HG02852 (cell line): Measurements from ENCODE around the gene NFATC3.

ENCODE experiments used
- ATAC-seq: cut with Tn5 transposase; IDR thresholded peaks from one replicate; pipeline ENCODE4 v1.9.1; 2021; ENCODE audit warnings: mild to moderate bottlenecking, moderate library complexity; ENCODE audit not compliant: unreplicated experiment

Gene NFATC3

DNA sequence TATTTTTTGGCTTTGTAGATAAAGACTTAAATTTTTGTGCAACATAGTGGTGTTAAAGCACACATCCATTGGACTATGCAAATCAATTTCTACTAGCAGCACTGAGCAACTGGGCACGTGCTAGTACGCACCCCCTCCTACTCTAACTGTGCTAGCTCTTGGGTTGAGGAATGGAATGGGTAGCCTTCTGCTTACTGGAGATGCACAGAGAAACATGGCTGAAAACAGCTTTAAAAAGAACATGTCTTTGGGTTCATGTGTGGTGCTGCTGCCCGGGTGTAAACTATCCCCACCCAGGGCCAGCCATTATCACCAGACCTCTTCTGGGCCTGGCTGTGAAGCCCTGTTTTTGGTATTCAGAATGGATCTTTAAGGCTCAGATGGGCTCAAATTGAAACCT is 143.5 kb downstream of the NFATC3 start:
- no peak for ATAC-seq

DNA sequence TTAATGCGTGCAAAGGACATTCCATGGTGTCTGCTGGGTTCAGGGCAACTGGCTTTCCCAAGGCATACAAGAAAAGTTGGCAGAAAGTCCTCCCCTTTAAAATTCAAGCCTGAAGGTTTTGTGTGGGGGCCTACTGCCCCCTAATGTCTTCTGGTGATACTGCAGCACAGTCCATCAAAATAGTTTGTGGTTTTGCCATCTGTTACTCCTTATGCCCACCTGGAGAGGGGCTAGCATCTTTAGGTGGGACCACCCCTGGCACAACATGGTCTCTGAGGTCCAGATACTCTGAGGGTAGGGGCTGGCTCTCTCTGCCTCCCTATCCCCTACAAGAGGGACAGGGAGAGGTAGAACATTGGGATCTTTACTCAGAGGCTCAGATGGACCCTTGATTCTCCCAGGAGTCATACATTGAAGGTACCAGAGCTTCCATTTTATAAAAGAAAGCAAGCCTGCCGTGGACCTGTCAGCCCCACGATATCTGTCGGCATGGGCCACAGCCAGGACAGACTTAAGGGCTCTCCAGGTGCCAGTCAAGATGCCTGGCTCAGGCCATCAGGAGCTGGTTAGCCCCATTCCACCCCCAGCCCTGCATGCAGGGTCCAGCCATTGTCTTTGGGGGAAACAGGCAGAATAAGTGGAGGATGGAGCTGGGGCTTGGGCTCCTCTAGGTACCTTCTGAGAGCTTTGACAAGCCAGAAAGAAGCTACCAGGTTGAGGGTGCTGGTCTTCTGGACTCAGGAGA is 144.4 kb downstream of the NFATC3 start:
- no peak for ATAC-seq

DNA sequence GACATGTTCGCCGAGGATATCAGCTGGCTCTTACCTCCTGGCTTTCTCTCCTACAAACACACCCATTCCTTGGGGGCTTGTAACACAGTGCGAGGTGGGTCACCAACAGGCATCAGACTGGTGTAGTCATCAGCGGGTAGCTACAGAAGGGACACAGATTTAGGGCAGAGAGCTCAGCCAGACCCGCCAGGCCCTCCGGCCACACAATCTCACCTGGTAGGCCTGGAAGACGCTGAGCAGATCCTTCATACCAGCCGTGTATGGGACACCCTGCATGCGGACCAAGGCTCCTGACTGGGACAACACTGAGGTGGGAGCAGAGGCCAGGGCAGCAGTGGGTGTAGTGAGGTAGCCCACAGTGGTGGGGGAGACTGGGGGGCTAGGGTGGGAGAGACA is 145.0 kb downstream of the NFATC3 start:
- no peak for ATAC-seq

DNA sequence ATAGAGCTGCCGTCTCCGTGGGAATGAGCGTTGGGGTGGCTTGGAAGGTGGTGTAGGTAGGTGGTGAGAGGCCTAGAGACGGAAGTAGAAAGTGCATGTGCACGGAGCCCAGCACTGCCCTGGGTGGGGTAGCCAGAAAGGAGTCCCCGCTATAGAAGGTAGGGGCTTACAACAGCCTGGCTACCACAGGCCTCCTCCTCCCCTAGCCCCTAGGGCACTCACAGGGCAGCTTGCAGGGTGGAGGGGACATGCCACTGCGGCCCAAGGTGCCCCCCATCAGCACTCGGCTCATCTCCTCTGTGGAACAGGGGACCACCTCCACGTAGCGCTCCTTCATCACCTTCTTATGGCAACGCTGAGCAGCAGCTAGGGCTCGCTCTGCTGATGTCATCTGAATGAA is 145.8 kb downstream of the NFATC3 start:
- ATAC-seq, result no peak

DNA sequence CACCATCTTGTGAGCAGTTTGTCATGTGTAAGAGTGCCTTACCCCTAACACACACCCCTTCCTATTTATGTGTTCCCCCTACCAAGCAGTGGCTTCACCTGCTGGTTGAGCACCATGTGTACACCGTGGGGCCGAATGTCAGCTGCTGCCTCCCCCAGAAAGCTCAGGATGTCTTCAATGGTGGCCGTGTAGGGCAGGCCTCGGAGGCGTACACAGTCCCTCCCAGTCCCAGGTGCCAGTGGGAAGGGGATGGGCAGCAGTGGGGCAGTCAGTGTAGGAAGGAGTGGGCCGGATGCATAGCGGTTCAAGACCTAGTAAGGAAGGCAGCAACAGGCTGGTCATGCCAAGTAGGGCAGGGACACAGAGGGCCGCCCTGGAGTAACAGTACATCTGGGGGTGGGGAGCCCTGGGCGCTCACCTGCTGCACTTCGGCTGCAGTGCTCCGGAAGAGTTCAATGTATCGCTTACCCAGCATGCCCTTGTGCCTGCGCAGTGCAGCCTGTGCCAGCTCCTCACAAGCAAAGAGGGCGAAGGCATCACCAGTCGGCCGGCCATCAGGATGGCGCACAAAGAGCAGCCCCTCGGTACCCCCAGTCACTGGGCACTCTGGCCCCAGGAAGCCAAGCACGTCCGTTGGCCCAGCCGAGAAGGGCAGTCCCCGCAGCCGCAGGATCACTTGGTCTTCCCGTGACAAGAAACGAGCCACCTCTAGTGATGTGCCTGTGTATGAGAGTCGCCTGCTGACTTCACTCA is 146.4 kb downstream of the NFATC3 start:
- ATAC-seq, result no peak

DNA sequence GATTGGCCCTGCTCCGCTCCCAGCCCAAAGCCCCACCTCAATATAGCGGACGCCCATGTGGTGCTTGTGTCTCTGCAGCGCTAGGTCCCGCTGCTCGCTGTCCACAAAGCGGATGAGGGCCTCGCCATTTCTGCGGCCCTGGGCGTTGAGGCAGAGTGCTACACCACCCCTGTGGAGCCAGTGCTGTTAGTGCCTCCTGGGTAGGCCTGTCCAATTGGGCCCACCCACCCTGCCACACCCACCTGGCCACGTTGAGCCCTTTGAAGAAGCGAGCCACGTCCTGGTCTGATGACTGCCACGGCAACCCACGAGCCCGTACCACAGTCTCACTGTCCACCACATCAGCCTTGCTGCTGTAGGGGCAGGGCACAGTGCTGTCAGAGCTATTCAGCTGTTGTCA is 147.2 kb downstream of the NFATC3 start:
- ATAC-seq, result no peak

DNA sequence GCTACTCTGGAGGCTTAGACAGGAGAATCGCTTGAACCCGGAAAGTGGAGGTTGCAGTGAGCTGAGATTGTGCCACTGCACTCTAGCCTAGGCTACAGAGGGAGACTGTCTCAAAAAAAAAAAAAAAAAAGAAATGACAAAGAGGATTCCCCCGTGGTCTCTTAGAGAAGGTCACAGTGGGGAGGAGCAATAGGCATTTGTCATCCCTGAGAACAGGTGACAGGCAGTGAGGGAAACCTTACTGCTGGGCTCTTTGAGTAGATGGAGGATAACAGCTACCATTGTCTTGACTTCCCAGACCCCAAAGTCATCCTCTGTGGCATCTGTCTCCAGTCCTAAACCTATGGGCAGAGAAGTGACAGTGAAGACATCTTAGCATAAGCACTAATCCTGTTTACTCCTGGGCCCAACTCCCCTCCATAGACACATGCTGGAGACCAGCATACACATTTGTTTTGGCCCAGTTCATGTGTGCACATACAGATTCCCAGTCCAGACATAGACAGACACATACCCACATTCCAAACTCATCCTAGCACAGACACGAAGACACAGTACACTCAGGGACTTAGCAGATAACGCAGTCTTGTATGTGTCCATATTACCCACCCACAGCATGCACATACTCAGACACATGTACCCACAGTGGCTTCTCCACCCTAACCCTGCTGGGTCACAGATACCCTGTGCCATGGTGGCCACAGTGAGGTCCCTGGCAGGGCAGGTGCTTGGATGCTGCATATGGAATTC is 148.1 kb downstream of the NFATC3 start:
- no peak for ATAC-seq

DNA sequence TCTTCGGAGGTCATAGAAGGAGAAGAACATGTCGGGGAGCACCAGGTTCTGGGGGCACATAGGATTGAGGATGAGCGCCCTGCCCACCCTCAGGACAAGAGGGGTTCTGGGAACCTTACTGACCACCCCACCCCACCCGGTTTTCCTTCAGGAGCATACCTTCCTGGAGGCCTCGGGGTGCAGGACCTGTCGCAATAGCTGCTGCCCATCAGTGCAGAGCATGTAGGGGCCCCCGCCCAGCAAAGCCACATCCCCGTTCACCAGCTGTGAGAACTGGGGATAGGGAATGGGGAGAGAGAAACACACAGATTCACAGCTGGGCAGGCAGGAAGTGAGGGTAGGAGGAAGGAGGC is 148.6 kb downstream of the NFATC3 start:
- no peak for ATAC-seq

DNA sequence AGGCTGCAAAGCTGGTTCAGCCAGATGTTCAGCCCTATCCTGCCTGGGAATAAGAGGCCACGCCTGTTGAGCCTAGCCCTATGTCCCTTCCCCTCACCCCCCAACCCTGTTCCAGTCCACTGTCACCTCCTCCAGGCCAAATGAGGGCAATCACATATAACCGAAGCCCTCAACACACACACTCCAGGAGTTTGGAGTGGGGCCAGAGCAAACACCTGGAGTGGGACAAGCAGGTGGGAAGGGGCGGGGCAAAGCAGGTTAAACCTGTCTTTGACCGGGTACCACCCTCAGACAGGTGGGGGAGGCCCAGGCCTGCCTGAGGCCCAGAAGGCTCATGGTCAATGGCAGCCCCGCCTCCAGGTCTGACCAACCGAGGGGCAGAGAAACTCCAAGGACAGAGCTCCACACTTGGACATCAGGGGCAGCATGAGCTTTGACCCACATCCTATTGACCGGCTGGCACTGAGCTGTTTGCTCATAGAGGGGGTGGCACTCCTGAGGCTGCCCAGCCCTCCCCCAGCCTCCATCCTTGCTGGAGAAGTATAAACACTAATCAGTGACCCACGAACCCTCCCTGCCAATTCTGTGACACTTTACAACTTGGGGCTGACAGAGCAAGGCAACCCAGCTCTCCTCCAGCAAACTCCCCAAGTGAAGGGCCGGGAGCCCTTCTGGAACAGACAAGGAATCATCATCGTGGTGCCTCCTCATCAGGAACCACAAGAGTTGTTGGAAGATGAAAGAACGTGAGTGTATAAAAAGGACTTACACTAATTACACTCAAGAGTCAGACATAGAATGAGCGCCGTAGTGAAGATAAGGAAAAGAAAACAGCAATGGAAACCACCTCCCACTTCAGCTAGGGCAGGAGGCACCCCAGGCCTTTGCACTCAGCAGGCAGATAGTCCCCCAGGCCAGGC is 149.3 kb downstream of the NFATC3 start:
- no peak for ATAC-seq

DNA sequence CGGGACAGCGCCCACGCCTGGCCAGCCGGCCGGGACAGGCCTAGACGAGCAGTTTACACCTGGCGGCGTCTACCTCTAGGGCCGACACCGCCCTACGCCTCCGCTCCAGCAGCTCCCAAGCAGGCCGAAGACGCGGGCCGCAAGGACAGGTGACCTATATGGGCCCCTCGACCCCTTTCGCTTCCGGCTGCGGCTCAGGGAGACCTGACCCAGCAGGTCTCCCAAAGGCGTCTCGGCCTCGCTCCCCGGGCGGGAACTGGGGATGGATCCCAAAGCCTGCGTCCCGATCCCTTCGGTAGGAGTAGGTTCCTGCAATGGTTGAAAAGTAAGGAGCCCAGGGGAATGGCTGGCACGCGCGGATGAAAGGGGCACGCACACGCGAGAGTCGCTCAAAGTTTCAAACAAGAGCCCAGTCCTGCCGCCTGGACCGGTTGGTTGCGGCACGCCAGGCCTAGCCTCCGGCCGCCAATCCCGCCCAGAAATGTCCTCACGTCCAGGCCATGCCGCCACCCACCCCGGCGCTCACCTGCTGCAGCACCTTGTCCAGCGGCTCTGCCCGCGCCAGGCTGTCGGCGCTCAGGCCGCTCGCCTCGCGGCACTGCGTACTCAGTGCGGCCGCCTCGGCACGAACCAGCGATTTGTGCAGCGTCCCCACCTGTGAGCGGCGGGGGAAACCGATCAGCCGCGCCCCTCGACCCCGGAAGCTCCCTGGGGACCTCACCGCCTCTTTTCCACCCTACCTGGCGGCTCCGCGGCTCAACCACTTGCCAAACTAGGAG is 150.1 kb downstream of the NFATC3 start:
- ATAC-seq, result no peak

DNA sequence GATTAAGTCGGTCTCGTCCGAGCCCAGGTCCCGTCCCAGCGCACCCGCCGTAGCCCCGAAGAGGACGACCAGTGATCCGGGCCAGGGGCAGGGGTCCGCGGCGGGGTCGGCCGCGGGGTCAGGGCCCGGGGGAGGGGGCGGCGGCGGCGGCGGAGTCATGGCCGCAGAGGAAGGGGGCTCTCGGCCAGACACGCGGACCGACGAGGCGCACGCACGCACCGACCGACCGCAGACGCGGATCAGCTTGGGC is 150.6 kb downstream of the NFATC3 start, which contains the start of gene ESRP2:
Gene ESRP2 (minus strand): TSS at position 241 of the 250 bp plus-strand sequence. CDS start 82 bp downstream, at position 159.
- no peak for ATAC-seq

DNA sequence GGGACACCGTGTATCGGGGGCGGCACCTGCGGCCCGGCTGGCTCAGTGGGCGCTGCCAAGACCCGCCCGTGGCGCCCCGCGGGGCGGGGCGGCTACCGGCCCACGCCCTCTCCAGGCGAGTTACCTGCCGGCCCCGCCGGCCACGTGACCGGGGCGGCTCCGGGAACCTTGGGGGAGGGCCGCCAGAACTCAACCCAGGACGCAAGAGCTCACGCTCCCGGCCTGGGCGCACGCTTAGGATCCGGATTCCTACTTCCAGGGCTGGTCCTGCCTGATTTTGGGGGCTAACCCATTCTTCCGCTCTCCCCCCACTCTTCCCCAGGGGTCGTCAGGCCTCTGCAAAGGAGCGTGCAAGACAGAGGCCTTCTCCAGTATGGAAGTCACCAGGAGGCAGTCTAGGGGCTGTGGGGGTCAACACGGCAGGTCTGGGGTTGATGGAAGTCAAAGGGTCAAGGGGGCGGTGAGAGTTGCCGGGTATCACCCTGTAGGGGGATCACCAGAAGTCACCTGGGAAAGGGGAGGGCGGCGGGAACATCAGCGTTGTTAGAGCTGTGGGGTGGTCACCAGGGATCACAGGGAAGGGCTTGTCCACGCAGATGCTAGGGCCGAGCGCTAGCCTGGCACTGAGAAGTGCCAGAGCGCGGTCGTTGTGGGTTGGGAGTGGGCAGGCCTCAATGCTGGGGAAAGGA is 151.1 kb downstream of the NFATC3 start:
- no peak for ATAC-seq

DNA sequence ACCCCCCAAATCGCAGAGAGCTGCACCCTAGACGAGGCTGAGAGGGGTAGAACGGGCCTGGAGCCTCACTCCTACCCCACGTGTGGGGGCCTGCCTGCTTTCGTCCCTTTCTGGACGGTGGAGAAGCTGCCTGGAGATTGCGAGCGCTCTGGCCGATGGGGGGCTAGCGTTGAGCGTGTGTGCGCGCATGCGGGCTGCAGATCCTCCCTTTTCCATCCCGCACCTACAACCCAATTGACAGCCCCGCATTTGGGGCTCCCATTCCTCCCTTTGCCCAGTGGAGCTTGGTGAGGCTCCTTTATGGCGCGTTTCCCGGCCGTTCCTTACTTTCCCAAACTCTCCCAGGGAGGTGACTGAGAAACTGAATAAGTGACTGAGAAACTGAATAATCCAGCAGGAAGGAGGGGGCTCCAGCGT is 151.7 kb downstream of the NFATC3 start:
- ATAC-seq, result no peak

DNA sequence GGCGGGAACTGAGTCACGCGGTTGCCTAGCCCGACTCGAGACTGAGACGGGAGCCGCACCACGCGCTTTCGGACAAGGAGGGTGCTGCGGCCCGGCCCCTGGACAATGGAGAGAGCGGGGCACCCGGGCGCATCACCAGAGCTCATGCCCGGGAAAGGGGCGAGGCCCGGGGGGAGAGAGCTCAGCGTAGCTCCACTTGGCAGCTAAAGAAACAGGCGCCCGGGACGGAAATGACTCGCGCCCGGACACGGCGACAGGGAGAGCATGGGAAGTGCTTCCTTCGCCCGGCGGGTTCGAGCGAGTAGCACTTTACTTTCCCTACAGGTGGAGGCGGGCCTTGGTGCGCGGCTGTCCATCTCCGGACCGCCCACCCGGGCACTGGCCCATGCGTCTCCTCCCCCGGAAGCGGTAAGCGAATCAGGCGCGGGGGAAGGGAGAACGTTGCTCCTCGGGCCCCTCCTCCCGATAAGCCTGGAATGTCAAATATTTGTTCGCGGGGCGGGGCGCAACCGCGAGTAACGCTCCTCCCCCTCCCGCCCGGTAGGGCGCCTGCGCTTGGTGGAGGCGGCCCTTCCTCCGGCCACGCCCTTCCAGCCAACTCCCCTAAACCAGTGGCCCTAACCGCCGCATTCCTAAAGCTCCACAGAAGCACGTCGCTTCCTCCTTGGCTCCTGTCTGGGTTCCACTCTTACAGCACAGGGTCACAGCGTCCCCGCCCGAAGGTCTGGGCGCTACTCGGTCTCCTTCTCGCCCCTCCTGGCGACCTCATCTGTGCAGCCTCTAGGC is 152.3 kb downstream of the NFATC3 start:
- peak; percentile 74 for ATAC-seq

DNA sequence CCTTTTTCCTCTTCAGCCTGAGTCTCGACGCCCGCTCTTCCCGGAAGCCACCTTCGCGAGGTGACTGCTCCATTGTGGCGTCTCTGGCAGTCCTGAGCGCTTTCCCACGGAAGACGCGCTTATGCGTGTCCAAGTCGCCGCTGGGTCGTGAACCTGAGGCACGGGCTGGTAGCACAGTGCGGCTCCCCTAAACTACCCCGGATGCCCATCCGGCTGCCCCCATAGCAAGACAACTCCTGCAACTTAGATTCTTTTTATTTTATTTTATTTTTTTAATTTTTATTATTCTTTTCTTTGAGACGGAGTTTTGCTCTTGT is 152.8 kb downstream of the NFATC3 start:
- no peak for ATAC-seq

DNA sequence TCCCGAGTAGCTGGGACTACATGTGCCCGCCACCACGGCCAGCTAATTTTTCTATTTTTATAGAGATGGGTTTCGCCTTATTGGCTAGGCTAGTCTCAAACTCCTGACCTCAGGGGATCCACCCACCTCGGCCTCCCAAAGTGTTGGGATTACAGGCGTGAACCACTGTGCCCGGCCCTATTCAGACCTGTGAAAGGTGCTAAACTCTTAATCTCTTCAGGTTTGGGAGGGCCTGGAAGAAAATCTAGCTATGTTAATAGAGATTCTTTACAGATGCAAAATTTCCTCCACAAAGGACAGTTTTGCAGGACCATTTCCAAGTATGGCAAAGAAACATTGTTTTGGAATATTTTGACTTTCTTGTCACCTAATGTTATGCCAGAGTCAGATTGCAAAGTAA is 156.9 kb downstream of the NFATC3 start:
- no peak for ATAC-seq

DNA sequence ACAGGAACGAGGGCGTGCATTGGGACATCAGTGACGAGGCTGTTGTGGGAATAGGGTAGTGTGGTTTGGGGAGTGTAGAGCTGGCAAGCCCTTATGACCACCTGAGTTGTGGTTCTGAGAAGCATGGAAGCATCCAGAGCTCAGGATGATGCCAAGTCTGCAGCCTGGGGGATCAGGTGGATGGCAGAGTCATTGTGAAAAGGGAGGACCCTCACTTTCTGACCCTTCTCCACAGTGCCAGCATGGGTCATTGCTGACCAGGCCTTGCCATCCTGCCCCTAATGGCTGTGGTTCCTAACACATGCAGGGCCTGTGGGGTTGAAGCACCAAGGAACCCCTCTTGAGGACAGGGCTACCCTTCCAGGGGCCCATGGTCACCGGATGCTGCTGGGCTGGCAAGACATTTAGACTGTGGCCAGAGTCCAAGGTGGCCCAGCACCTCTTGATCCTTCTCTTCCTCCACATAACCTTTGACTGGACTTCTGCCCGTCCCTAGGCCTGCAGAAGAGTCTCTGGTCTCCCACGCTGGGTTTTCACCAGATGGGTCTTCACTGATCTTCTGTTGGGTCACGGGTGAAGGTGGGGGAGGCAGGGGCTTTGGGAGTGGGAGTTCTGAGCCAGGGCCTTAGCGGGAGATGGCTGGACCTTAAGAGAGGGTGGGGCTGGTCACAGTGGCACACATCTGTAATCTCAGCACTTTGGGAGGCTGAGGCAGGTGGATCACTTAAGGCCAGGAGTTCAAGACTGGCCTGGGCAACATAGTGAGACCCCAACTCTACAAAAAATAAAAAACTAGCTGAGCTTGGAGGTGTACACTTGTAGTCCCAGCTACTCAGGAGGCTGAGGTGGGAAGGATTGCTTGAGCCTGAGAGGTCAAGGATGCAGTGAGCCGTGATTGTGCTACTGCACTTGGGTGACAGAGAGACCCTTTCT is 158.0 kb downstream of the NFATC3 start:
- no peak for ATAC-seq

DNA sequence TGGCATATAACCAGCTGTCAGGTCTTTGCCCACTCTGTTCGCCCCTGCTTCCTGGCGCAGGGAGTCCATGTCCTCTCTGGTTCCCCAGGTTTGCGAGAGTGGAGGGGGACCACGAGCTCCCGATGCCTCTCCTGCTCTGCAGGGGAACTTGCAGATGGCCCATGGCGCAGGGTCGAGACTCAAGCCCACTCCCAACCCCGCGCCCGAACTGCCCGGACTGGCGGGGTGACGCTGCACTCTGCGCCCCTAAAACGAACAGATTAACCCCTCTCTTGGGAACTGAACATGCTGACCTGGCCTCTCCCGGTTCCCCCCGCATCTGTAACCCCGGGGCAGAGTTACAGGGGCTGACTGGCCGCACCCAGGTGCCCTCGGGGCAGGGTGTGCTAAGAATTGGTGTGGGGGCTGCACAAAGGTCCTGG is 159.3 kb downstream of the NFATC3 start:
- peak; percentile 8 for ATAC-seq
